Uterus (tissue), 4 donors: Measurements from ENCODE around the gene SPINK1. TPM values are rescaled to one million over a fixed set of nuclear protein-coding genes. Genes with fewer than 3 reads are reported as not detected.
"Not testable (repeated sequence)": the region's sequence is repeated elsewhere in the genome, so short reads cannot be mapped to it uniquely, and the experiment has no call there.

ENCODE experiments used
- DNase-seq, 2 donors: peaks; one replicate each; pipeline ENCODE4 v3.0.0-alpha.2; 2019 to 2020
- H3K27ac ChIP-seq, 2 donors: fragments of 200-600 bp; sonication (generic); 1 replicate in 1 of 2; 2 replicates in 1 of 2; pipeline ENCODE4 v1.5.1; 2016 to 2018
- H3K27me3 ChIP-seq, 2 donors: fragments of 200-600 bp; sonication (generic); one replicate each; pipeline ENCODE4 v1.5.1; 2018 to 2019; ENCODE audit warnings: control low read depth in 1 of 2
- H3K36me3 ChIP-seq, 2 donors: fragments of 200-600 bp; sonication (generic); one replicate each; pipeline ENCODE4 v1.5.1; 2019; ENCODE audit warnings: control low read depth in 1 of 2
- H3K4me1 ChIP-seq, 2 donors: fragments of 200-600 bp; sonication (generic); one replicate each; pipeline ENCODE4 v1.5.1; 2018 to 2019; ENCODE audit warnings: control low read depth in 1 of 2
- H3K4me3 ChIP-seq, 2 donors: fragments of 200-600 bp; sonication (generic); 1 replicate in 1 of 2; 2 replicates in 1 of 2; pipeline ENCODE4 v1.5.1; 2018 to 2019; ENCODE audit warnings: mild to moderate bottlenecking in 1 of 2
- H3K9me3 ChIP-seq, 2 donors: fragments of 200-600 bp; sonication (generic); one replicate each; pipeline ENCODE4 v1.5.1; 2019; ENCODE audit warnings: control low read depth in 1 of 2
- CTCF ChIP-seq, 4 experiments: fragments of 200-600 bp in 2 of 4; fragments of 450-650 bp in 2 of 4; sonication (generic) in 2 of 4; IDR thresholded peaks; one replicate each; pipeline ENCODE4 v1.5.1; 2016 to 2019; ENCODE audit warnings: antibody characterized with exemption in 4 of 4, mild to moderate bottlenecking in 2 of 4, moderate library complexity in 1 of 4
- POLR2A ChIP-seq, 2 donors: fragments of 450-650 bp; IDR thresholded peaks; one replicate each; pipeline ENCODE4 v1.6.1; 2016; ENCODE audit warnings: antibody characterized with exemption in 2 of 2, mild to moderate bottlenecking in 1 of 2, moderate library complexity in 1 of 2
- intact Hi-C: fragments of 100-400 bp; cut with DNase I; formaldehyde crosslinking; loops from one replicate; pipeline ENCODE4 v1.15.1; 2023; ENCODE audit warnings: low total_unique reads
- total RNA-seq, 4 donors: library from RNA; depleted of rRNA in 3 of 4; stranded (reverse); fragments of >200 nt in 3 of 4; gene quantifications; one replicate each; pipeline versions ENCODE4 v1.1.0 to v1.2.4, GENCODE V29; 2014 to 2023
- donor health status: DM: yes; HTN: yes; CAD: no.

Gene SPINK1
- total RNA-seq, 4 donors from 2014 or later = not detected

GRCh38 chr5:147876141-147876540 lies 44.7 kb upstream of the SPINK1 start:
- TF ChIP-seq CTCF (IDR thresholded peaks at IDR 0.05) (no peak), POLR2A (IDR thresholded peaks at IDR 0.05) (no peak)
- intact Hi-C loops = no loop called here

GRCh38 chr5:147874910-147875367 lies 43.5 kb upstream of the SPINK1 start:
- intact Hi-C loops = no loop called here
- no peak overlapping the region for H3K27ac ChIP-seq
- H3K4me3 ChIP-seq = no peak overlapping the region
- H3K27me3 ChIP-seq = no peaks in the 10 kb centered on the region
- no peaks in the 10 kb centered on the region for H3K4me1 ChIP-seq
- H3K36me3 ChIP-seq = no peaks in the 10 kb centered on the region
- no peak for TF ChIP-seq POLR2A (IDR thresholded peaks at IDR 0.05)
- TF ChIP-seq CTCF (IDR thresholded peaks at IDR 0.05) = no peak
- H3K9me3 ChIP-seq = no peaks in the 10 kb centered on the region
- DNase-seq = no peak

More at GRCh38 chr5:147876141-147876540, 44.7 kb upstream of the SPINK1 start:
- Histone ChIP-seq H3K4me1 (no peaks in the 10 kb centered on the region), H3K36me3 (no peaks in the 10 kb centered on the region), H3K27ac (no peak overlapping the region), H3K9me3 (no peaks in the 10 kb centered on the region), H3K4me3 (no peak overlapping the region), H3K27me3 (no peaks in the 10 kb centered on the region)
- DNase-seq = no peak

- intact Hi-C loops, H3K4me3 ChIP-seq, H3K27me3 ChIP-seq, H3K27ac ChIP-seq, H3K36me3 ChIP-seq, DNase-seq, H3K9me3 ChIP-seq, H3K4me1 ChIP-seq: not testable (repeated sequence)
Measured at GRCh38 chr5:147874118-147874875, 42.8 kb upstream of the SPINK1 start.

GRCh38 chr5:147872744-147873435 lies 41.4 kb upstream of the SPINK1 start:
- H3K9me3 ChIP-seq, intact Hi-C loops, H3K27me3 ChIP-seq, H3K36me3 ChIP-seq, DNase-seq, H3K27ac ChIP-seq, H3K4me1 ChIP-seq, H3K4me3 ChIP-seq: not testable (repeated sequence)

- H3K27me3 ChIP-seq, H3K4me1 ChIP-seq, DNase-seq, intact Hi-C loops, H3K9me3 ChIP-seq, H3K27ac ChIP-seq, H3K36me3 ChIP-seq, H3K4me3 ChIP-seq: not testable (repeated sequence)
Measured at GRCh38 chr5:147871980-147872549, 40.6 kb upstream of the SPINK1 start.

GRCh38 chr5:147869892-147870291 lies 38.4 kb upstream of the SPINK1 start:
- H3K4me3 ChIP-seq, H3K9me3 ChIP-seq, intact Hi-C loops, H3K27ac ChIP-seq, H3K36me3 ChIP-seq, DNase-seq, H3K4me1 ChIP-seq, H3K27me3 ChIP-seq: not testable (repeated sequence)

- Histone ChIP-seq H3K27ac (no peak overlapping the region), H3K27me3 (no peaks in the 10 kb centered on the region)
Measured at GRCh38 chr5:147869112-147869511, 37.6 kb upstream of the SPINK1 start.

More at GRCh38 chr5:147869112-147869511, 37.6 kb upstream of the SPINK1 start:
- no peak for DNase-seq
- Histone ChIP-seq H3K4me3 (no peak overlapping the region), H3K36me3 (no peaks in the 10 kb centered on the region), H3K4me1 (no peaks in the 10 kb centered on the region), H3K9me3 (no peaks in the 10 kb centered on the region)
- TF ChIP-seq CTCF (IDR thresholded peaks at IDR 0.05) (no peak), POLR2A (IDR thresholded peaks at IDR 0.05) (no peak)
- intact Hi-C loops = no loop called here
